Measurements from ENCODE around the gene ATRAID. TPM values are rescaled to one million over a fixed set of nuclear protein-coding genes. Genes with fewer than 3 reads are reported as not detected.

The ATRAID gene
- total and polyA plus RNA-seq, 2 donors (not counting 3 experiments of a cell fraction or from before 2014, with no cell fraction given), result 84.3 to 283 TPM

- BruUV-seq (replicated peaks), result no TSS peak
- ChIA-PET CTCF (interaction anchor here (1.0 to 3.7 kb wide), 6 partner anchors 12 to 108 kb away, joined by 3 to 38 read pairs (median 14); no protein-coding TSS in a partner anchor), POLR2A (no interaction called here)
- Histone ChIP-seq H3K4me1 (ENCODE audit: control insufficient read depth, extremely low read depth, insufficient read depth, low read length) (no peaks in the 10 kb centered on the region), H4K20me1 (replicated peaks; ENCODE audit: control insufficient read depth, extremely low read depth, insufficient read depth, low read length) (no peaks in the 10 kb centered on the region), H3K4me3 (replicated peaks in 1 of 3; ENCODE audit: insufficient read depth in 1 of 3, low read depth in 1 of 3, low read length in 3 of 3) (no peak overlapping the region), H3K9ac (replicated peaks; ENCODE audit: extremely low read depth, insufficient read depth, low read length) (no peak overlapping the region), H3K36me3 (ENCODE audit: control insufficient read depth in 2 of 2, extremely low read depth in 1 of 2, insufficient read depth in 2 of 2, low read length in 2 of 2) (no peaks in the 10 kb centered on the region), H3K27me3 (ENCODE audit: control insufficient read depth in 2 of 2, insufficient read depth in 2 of 2, low read length in 2 of 2) (peaks cover 24 to 34% of the 10 kb centered on the region in 2 experiments), H3K9me3 (replicated peaks; ENCODE audit: control insufficient read depth, insufficient read depth, low read length) (no peaks in the 10 kb centered on the region), H3K4me2 (ENCODE audit: insufficient read depth, low read length) (no peak overlapping the region), H3K79me2 (ENCODE audit: control insufficient read depth, insufficient read depth, low read length) (no peaks in the 10 kb centered on the region), H3K9me1 (replicated peaks; ENCODE audit: control insufficient read depth, extremely low read depth, insufficient read depth, low read length) (no peaks in the 10 kb centered on the region), H2AFZ (ENCODE audit: low read depth, low read length) (no peak overlapping the region), H3K27ac (ENCODE audit: insufficient read depth, low read depth, low read length) (no peak overlapping the region)
- no peak for TF ChIP-seq EZH2 (IDR thresholded peaks at IDR 0.05; ENCODE audit: borderline replicate concordance, low read depth, low read length, severe bottlenecking)
- TF ChIP-seq GATA2 (IDR thresholded peaks at IDR 0.05; ENCODE audit: insufficient read depth, insufficient read length, low read depth, low read length), result no peak
- TF ChIP-seq FOS (IDR thresholded peaks at IDR 0.05; ENCODE audit: borderline replicate concordance, insufficient read depth, low read length), result no peak
- no peak for TF ChIP-seq MYC (IDR thresholded peaks at IDR 0.05; ENCODE audit: low read depth, low read length)
- TF ChIP-seq POLR2A (IDR thresholded peaks at IDR 0.05; ENCODE audit: low read depth, low read length), result no peak
- no peak for TF ChIP-seq JUN (IDR thresholded peaks at IDR 0.05; ENCODE audit: borderline replicate concordance, insufficient read depth, insufficient read length, low read depth)
- TF ChIP-seq POLR2AphosphoS5 (IDR thresholded peaks at IDR 0.05; ENCODE audit: insufficient read depth, low read depth, low read length), result no peak
- TF ChIP-seq, protein P1, sequence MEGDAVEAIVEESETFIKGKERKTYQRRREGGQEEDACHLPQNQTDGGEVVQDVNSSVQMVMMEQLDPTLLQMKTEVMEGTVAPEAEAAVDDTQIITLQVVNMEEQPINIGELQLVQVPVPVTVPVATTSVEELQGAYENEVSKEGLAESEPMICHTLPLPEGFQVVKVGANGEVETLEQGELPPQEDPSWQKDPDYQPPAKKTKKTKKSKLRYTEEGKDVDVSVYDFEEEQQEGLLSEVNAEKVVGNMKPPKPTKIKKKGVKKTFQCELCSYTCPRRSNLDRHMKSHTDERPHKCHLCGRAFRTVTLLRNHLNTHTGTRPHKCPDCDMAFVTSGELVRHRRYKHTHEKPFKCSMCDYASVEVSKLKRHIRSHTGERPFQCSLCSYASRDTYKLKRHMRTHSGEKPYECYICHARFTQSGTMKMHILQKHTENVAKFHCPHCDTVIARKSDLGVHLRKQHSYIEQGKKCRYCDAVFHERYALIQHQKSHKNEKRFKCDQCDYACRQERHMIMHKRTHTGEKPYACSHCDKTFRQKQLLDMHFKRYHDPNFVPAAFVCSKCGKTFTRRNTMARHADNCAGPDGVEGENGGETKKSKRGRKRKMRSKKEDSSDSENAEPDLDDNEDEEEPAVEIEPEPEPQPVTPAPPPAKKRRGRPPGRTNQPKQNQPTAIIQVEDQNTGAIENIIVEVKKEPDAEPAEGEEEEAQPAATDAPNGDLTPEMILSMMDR (IDR thresholded peaks at IDR 0.05; ENCODE audit: extremely low read depth in 1 of 2, insufficient read depth in 1 of 2, low read depth in 1 of 2, low read length in 2 of 2), result no peak
- TF ChIP-seq, protein P2, sequence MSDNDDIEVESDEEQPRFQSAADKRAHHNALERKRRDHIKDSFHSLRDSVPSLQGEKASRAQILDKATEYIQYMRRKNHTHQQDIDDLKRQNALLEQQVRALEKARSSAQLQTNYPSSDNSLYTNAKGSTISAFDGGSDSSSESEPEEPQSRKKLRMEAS (IDR thresholded peaks at IDR 0.05; ENCODE audit: insufficient read depth, insufficient read length), result no peak
- dilution Hi-C loops (cut with MboI; ENCODE audit: extremely low pct_ligation_motif_present, low sequenced_read_pairs) (no loop called here), intact Hi-C loops (cut with micrococcal nuclease) (loop anchor here (5.0 kb wide), 1 partner anchor 74 kb away; no protein-coding TSS in a partner anchor)
- DNase-seq (ENCODE audit: low read depth, low spot score) (no peak), FAIRE-seq (no peak)
Measured at GRCh38 chr2:27171351-27171848, 40.4 kb upstream of the ATRAID start.

All from endothelial cell of umbilical vein (primary cell).